Parathyroid adenoma (tissue), 2 donors: Measurements from ENCODE around the gene SERTAD4.

Experiments used
- H2AFZ ChIP-seq: fragments of 300-600 bp; sonication (generic); one replicate; pipeline ENCODE4 v1.7.0; 2017; ENCODE audit warnings: antibody characterized with exemption, mild to moderate bottlenecking
- H3K27ac ChIP-seq: fragments of 300-600 bp; sonication (generic); one replicate; pipeline ENCODE4 v1.7.0; 2017
- H3K27me3 ChIP-seq: fragments of 300-600 bp; sonication (generic); one replicate; pipeline ENCODE4 v1.7.0; 2017; ENCODE audit warnings: low read length; ENCODE audit not compliant: control insufficient read depth, insufficient read depth
- H3K36me3 ChIP-seq: fragments of 300-600 bp; sonication (generic); one replicate; pipeline ENCODE4 v1.7.0; 2017; ENCODE audit warnings: low read length; ENCODE audit not compliant: control insufficient read depth, insufficient read depth
- H3K4me1 ChIP-seq: fragments of 300-600 bp; sonication (generic); one replicate; pipeline ENCODE4 v1.7.0; 2017; ENCODE audit warnings: control low read depth
- H3K4me2 ChIP-seq: fragments of 300-600 bp; sonication (generic); one replicate; pipeline ENCODE4 v1.7.0; 2017; ENCODE audit warnings: low read length
- H3K4me3 ChIP-seq: fragments of 300-600 bp; sonication (generic); one replicate; pipeline ENCODE4 v1.7.0; 2017; ENCODE audit warnings: low read depth, low read length
- H3K79me2 ChIP-seq: fragments of 300-600 bp; sonication (generic); one replicate; pipeline ENCODE4 v1.7.0; 2017; ENCODE audit warnings: control low read depth
- H3K9ac ChIP-seq: fragments of 300-600 bp; sonication (generic); one replicate; pipeline ENCODE4 v1.7.0; 2017; ENCODE audit warnings: mild to moderate bottlenecking
- H3K9me3 ChIP-seq: fragments of 300-600 bp; sonication (generic); one replicate; pipeline ENCODE4 v1.7.0; 2017; ENCODE audit warnings: low read length; ENCODE audit not compliant: control insufficient read depth
- TF ChIP-seq, protein P1 (sequence below): fragments of 300-600 bp; sonication (generic); IDR thresholded peaks from one replicate; pipeline ENCODE4 v1.7.0; 2017; ENCODE audit warnings: antibody characterized with exemption, mild to moderate bottlenecking
- donor health status: primary hyperparathyroidism.

The SERTAD4 gene

DNA sequence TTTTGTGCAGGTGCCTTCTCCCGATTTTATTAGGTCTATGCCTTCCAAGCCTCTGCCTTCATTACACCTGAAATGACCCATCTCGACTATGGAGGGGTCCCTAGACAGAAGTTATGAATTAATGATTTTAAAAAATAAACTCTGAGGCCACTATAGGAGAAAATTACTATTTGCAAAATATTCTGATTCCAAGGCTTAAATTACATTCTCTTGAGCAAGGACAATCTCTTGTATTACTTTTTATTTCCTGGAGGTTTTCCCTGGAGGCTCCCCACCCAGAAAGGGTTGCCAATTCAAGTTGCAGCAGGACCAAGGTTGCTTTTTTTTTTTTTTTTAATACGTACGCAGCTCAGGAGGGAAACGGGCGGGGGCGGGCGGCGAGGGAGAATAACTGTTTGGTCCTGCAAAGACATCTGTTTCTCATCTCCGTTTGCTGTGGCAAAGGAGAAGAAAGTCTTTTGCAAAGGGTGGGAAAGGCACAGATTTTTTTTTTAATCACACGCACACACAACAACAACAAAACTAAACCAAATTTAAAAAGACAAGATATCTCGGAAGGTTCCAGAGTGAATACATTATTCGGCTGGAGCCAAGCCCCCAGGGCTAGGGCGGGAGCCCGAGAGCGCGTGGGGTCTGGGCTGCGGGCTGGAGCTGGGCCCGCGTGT lies 618 bp upstream of the SERTAD4 start:
- Histone ChIP-seq H3K9ac (no peak overlapping the region), H3K36me3 (no peaks in the 10 kb centered on the region), H3K79me2 (no peaks in the 10 kb centered on the region), H3K4me3 (no peak overlapping the region), H3K27me3 (no peaks in the 10 kb centered on the region), H2AFZ (peak overlapping the region; percentile 41), H3K27ac (peak overlapping the region; percentile 64), H3K4me2 (peak overlapping the region; percentile 54), H3K9me3 (no peaks in the 10 kb centered on the region), H3K4me1 (peaks cover 4% of the 10 kb centered on the region)
- TF ChIP-seq, protein P1, sequence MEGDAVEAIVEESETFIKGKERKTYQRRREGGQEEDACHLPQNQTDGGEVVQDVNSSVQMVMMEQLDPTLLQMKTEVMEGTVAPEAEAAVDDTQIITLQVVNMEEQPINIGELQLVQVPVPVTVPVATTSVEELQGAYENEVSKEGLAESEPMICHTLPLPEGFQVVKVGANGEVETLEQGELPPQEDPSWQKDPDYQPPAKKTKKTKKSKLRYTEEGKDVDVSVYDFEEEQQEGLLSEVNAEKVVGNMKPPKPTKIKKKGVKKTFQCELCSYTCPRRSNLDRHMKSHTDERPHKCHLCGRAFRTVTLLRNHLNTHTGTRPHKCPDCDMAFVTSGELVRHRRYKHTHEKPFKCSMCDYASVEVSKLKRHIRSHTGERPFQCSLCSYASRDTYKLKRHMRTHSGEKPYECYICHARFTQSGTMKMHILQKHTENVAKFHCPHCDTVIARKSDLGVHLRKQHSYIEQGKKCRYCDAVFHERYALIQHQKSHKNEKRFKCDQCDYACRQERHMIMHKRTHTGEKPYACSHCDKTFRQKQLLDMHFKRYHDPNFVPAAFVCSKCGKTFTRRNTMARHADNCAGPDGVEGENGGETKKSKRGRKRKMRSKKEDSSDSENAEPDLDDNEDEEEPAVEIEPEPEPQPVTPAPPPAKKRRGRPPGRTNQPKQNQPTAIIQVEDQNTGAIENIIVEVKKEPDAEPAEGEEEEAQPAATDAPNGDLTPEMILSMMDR: no peak

DNA sequence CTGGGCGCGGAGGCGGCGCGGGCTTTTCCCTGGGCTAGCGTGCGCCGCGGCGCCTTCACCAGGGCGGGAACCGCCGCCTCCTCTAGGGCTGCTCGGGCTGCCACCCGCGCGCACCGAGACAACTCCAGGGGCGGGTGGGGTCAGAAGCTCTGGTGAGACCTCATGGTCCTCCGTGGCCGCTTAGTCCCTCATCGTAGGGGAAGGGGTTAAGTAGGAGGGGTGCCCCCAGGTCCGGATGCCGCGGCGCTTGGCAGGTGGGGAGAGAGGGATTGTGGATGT lies 559 bp downstream of the SERTAD4 start:
- peak overlapping the region; percentile 85 for H2AFZ ChIP-seq
- H3K9ac ChIP-seq: peak overlapping the region; percentile 53
- H3K79me2 ChIP-seq: no peaks in the 10 kb centered on the region
- H3K36me3 ChIP-seq: no peaks in the 10 kb centered on the region
- peaks cover 5% of the 10 kb centered on the region for H3K4me1 ChIP-seq
- H3K27me3 ChIP-seq: no peaks in the 10 kb centered on the region
- TF ChIP-seq, protein P1: no peak
- H3K9me3 ChIP-seq: no peaks in the 10 kb centered on the region
- peak overlapping the region; percentile 98 for H3K27ac ChIP-seq
- H3K4me3 ChIP-seq: peak overlapping the region; percentile 60
- peak overlapping the region; percentile 83 for H3K4me2 ChIP-seq

DNA sequence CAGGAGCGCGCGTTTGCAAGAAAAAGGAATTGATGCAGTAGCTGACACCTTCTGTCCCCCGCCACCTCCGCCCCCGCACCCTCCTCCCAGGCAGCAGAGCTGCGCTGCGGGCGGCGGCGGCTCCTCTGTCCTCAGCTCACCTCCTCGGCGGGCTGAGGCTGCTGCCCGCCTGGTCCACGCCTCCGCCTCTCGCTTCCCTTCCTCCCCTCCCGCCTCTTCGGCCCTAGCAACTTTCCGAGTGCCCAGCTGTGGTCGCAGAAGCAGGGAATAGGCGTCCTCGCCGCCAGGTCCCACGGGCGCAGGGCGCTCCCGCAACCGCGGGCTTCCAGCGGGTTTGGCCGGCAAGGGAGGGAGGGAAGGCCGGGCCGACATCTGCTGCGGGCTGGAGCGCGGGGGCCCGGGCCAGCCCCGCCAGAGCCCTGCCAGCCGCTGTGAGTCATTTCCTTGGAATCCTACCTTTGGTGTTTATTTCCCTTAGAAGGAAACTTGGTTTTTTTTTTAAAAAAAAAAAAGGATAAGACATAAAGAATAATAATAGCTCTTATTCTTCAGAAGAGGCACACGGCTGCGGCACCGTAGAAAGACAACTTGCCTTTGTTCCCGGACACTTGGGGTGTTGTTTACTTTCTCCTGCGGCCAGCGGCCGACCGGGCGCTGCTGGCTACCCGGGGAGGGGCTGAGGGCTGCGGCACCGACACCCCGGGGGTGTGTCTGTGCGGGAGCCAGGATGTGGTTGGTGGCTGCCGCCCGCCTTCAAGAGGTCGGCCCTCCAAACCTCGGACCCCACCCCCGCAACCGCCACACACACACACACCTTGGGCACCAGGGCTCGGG lies 1.1 kb downstream of the SERTAD4 start:
- Histone ChIP-seq H3K4me3 (peak overlapping the region; percentile 60), H3K36me3 (no peaks in the 10 kb centered on the region), H3K9me3 (no peaks in the 10 kb centered on the region), H3K4me1 (peaks cover 8% of the 10 kb centered on the region), H3K4me2 (peak overlapping the region; percentile 83), H3K27ac (peak overlapping the region; percentile 98), H3K79me2 (no peaks in the 10 kb centered on the region), H3K27me3 (no peaks in the 10 kb centered on the region), H2AFZ (peak overlapping the region; percentile 85), H3K9ac (peak overlapping the region; percentile 61)
- TF ChIP-seq, protein P1: no peak

- Histone ChIP-seq H2AFZ (peak overlapping the region; percentile 85), H3K9me3 (no peaks in the 10 kb centered on the region), H3K27ac (peak overlapping the region; percentile 98), H3K36me3 (no peaks in the 10 kb centered on the region), H3K27me3 (no peaks in the 10 kb centered on the region), H3K4me3 (peak overlapping the region; percentile 60), H3K79me2 (no peaks in the 10 kb centered on the region), H3K4me2 (peak overlapping the region; percentile 83), H3K9ac (no peak overlapping the region), H3K4me1 (peaks cover 10% of the 10 kb centered on the region)
- TF ChIP-seq, protein P1: no peak
Measured at GRCh38 chr1:210234329-210234757, 1.7 kb downstream of the SERTAD4 start.
